ENCODE measurements around the gene THSD4. TPM values are rescaled to one million over a fixed set of nuclear protein-coding genes. Genes with fewer than 3 reads are reported as not detected.

Gene THSD4
- polyA plus RNA-seq, 1 experiment: 45.8 TPM

GRCh38 chr15:71149646-71150557, 34.6 kb downstream of the THSD4 start:
- TF ChIP-seq CTCF (IDR thresholded peaks at IDR 0.05; ENCODE audit: low read depth, low read length): no peak
- DNase-seq (ENCODE audit: low read depth, low spot score): no peak
- POLR2A ChIA-PET: interaction anchor here (0.6 kb wide), 1 partner anchor 69 kb away, joined by 3 read pairs; no protein-coding TSS in a partner anchor
- no peaks in the 10 kb centered on the region for H3K27me3 ChIP-seq (ENCODE audit: control insufficient read depth, insufficient read depth, low read length)
- H3K4me3 ChIP-seq (ENCODE audit: low read depth, low read length): no peak overlapping the region
- H3K27ac ChIP-seq (ENCODE audit: low read depth, low read length): no peak overlapping the region
- H3K9me3 ChIP-seq (ENCODE audit: control insufficient read depth, insufficient read depth, low read length): no peaks in the 10 kb centered on the region
- CTCF ChIA-PET: interaction anchor here (0.6 to 0.9 kb wide), 2 partner anchors 294 to 596 kb away, joined by 3 read pairs; no protein-coding TSS in a partner anchor

- ChIA-PET CTCF (interaction anchor here (0.6 to 0.9 kb wide), 2 partner anchors 37 to 293 kb away, joined by 3 to 4 read pairs; no protein-coding TSS in a partner anchor), POLR2A (interaction anchor here (0.6 kb wide), 1 partner anchor 143 kb away, joined by 3 read pairs; no protein-coding TSS in a partner anchor)
- TF ChIP-seq CTCF (IDR thresholded peaks at IDR 0.05; ENCODE audit: low read depth, low read length): no peak
- H3K27me3 ChIP-seq (ENCODE audit: control insufficient read depth, insufficient read depth, low read length): no peaks in the 10 kb centered on the region
- no peaks in the 10 kb centered on the region for H3K9me3 ChIP-seq (ENCODE audit: control insufficient read depth, insufficient read depth, low read length)
- H3K4me3 ChIP-seq (ENCODE audit: low read depth, low read length): no peak overlapping the region
- no peak for DNase-seq (ENCODE audit: low read depth, low spot score)
- no peak overlapping the region for H3K27ac ChIP-seq (ENCODE audit: low read depth, low read length)
Observed at GRCh38 chr15:71151081-71151480, 35.8 kb downstream of the THSD4 start.

GRCh38 chr15:71152542-71152941, 37.3 kb downstream of the THSD4 start:
- Histone ChIP-seq H3K27me3 (ENCODE audit: control insufficient read depth, insufficient read depth, low read length) (no peaks in the 10 kb centered on the region), H3K9me3 (ENCODE audit: control insufficient read depth, insufficient read depth, low read length) (no peaks in the 10 kb centered on the region), H3K4me3 (ENCODE audit: low read depth, low read length) (no peak overlapping the region), H3K27ac (ENCODE audit: low read depth, low read length) (no peak overlapping the region)
- CTCF ChIA-PET: interaction anchor here (0.7 kb wide), 1 partner anchor 32 kb away, joined by 6 read pairs; no protein-coding TSS in a partner anchor
- TF ChIP-seq CTCF (IDR thresholded peaks at IDR 0.05; ENCODE audit: low read depth, low read length): no peak
- POLR2A ChIA-PET: no interaction called here
- DNase-seq (ENCODE audit: low read depth, low spot score): no peak

GRCh38 chr15:71153823-71154524, 38.7 kb downstream of the THSD4 start:
- H3K4me3 ChIP-seq (ENCODE audit: low read depth, low read length): no peak overlapping the region
- no peak overlapping the region for H3K27ac ChIP-seq (ENCODE audit: low read depth, low read length)
- ChIA-PET CTCF (no interaction called here), POLR2A (interaction anchor here (0.5 kb wide), 1 partner anchor 143 kb away, joined by 4 read pairs; no protein-coding TSS in a partner anchor)
- no peak for TF ChIP-seq CTCF (IDR thresholded peaks at IDR 0.05; ENCODE audit: low read depth, low read length)
- H3K9me3 ChIP-seq (ENCODE audit: control insufficient read depth, insufficient read depth, low read length): no peaks in the 10 kb centered on the region
- H3K27me3 ChIP-seq (ENCODE audit: control insufficient read depth, insufficient read depth, low read length): no peaks in the 10 kb centered on the region
- DNase-seq (ENCODE audit: low read depth, low spot score): no peak

Data from AG04450 (cell line).